Esophagus (tissue), 2 donors: ENCODE measurements around the gene EEF1E1. TPM values are rescaled to one million over a fixed set of nuclear protein-coding genes. Genes with fewer than 3 reads are reported as not detected.

ENCODE experiments used
- H3K27ac ChIP-seq, 2 donors: one replicate each; pipeline ENCODE4 v1.5.1; 2013; ENCODE audit warnings: low read depth in 2 of 2, mild to moderate bottlenecking in 2 of 2, inconsistent platforms in 1 of 2, low read length in 1 of 2, moderate library complexity in 1 of 2
- H3K27me3 ChIP-seq, 2 donors: one replicate each; pipeline ENCODE4 v1.6.1; 2013; ENCODE audit warnings: low read length in 2 of 2, control low read depth in 1 of 2, mild to moderate bottlenecking in 1 of 2; ENCODE audit not compliant: insufficient read depth in 2 of 2, control insufficient read depth in 1 of 2
- H3K36me3 ChIP-seq, 2 donors: one replicate each; pipeline ENCODE4 v1.6.1; 2013; ENCODE audit warnings: low read length in 1 of 2; ENCODE audit not compliant: control insufficient read depth in 2 of 2, insufficient read depth in 2 of 2
- H3K4me1 ChIP-seq, 2 donors: one replicate each; pipeline ENCODE4 v1.6.1; 2013; ENCODE audit warnings: low read length in 1 of 2; ENCODE audit not compliant: control insufficient read depth in 2 of 2, insufficient read depth in 2 of 2
- H3K4me3 ChIP-seq, 2 donors: one replicate each; pipeline ENCODE4 v1.5.1; 2013; ENCODE audit warnings: low read length in 2 of 2, mild to moderate bottlenecking in 2 of 2, low read depth in 1 of 2, moderate library complexity in 1 of 2
- H3K9me3 ChIP-seq, 2 donors: one replicate each; pipeline ENCODE4 v1.6.1; 2013; ENCODE audit warnings: mild to moderate bottlenecking in 2 of 2, low read depth in 1 of 2, low read length in 1 of 2, moderate library complexity in 1 of 2; ENCODE audit not compliant: control insufficient read depth in 2 of 2, insufficient read depth in 1 of 2
- WGBS, 2 donors: extraction: QIAGEN DNeasy Blood & Tissue Kit; methylation state at CpG; one replicate each; pipeline ENCODE4 v1.1.7; 2013; 5-methylcytosine and 5-hydroxymethylcytosine counted together
- polyA plus RNA-seq, 2 donors: library from polyadenylated mRNA; stranded (reverse); fragments of 200-250 nt; gene quantifications; one replicate each; pipeline ENCODE4 v1.2.3, GENCODE V29; 2013
- donor health status: healthy with polysubstance abuse.
- donor health status: Bipolar disorder and iron deficiency.

Gene EEF1E1
- polyA plus RNA-seq, 2 donors: 12.4 to 29.6 TPM

DNA sequence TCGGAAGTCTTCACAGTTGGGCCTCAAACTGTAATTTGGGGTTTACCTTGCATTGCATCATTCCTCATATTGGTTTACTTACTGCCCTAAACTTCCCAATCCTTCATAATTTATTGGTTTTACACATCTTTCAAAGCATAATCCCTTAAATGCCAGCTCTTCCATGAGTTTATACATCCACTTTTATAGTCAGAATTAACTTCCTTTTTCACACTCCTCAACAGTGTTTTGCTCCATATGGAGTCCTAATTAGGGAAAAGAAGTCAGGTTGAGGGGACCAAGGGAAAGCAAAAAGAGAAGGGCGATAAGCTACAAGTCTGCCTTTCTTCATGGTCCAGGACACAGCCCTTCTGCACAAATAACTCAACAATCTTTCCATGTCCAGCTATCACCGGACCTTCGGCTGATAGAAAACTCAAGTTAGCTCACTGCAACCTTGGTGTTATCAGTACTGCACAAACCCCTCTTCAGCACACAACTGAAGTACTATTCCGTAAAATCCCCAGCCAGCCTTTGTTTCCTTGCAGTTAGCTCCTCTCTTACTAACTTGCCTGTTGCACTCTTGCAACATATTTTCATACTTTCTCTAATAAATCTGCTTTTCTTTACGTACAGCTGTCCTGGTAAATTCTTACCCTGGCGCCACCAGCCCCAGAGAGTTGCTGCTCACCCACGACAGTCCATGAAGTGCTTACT is 2.0 kb downstream of the EEF1E1 start:
- Histone ChIP-seq H3K36me3 (peaks cover 0 to 2% of the 10 kb centered on the region in 2 donors), H3K27ac (no peak overlapping the region), H3K4me3 (no peak overlapping the region), H3K9me3 (no peaks in the 10 kb centered on the region), H3K27me3 (no peaks in the 10 kb centered on the region), H3K4me1 (no peaks in the 10 kb centered on the region)
- 88 to 91% methylated on average over 8 of the region's 8 CpGs for WGBS, 2 donors

DNA sequence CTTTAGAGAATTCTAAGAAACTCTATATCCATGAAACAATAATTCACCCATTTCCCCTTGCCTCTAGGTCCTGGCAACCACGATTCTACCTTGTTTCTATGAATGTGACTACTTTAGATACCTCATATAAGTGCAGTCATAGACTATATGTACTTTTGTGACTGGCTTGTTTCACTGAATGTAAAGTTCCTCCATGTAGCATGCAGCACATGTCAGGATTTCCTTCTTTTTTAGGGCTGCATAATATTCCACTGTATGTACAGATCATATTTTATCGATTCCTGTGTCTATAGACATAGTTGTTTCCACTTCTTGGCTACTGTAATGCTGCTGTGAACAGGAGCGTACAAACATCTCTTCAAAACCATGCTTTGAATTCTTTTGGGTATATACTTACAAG is 11.7 kb downstream of the EEF1E1 start:
- H3K4me1 ChIP-seq: no peaks in the 10 kb centered on the region
- H3K4me3 ChIP-seq: no peak overlapping the region
- H3K36me3 ChIP-seq: peaks cover 8 to 13% of the 10 kb centered on the region in 2 donors
- no peak overlapping the region for H3K27ac ChIP-seq
- no peaks in the 10 kb centered on the region for H3K9me3 ChIP-seq
- no peaks in the 10 kb centered on the region for H3K27me3 ChIP-seq
- 98 to 99% methylated on average over 3 of the region's 3 CpGs for WGBS, 2 donors

DNA sequence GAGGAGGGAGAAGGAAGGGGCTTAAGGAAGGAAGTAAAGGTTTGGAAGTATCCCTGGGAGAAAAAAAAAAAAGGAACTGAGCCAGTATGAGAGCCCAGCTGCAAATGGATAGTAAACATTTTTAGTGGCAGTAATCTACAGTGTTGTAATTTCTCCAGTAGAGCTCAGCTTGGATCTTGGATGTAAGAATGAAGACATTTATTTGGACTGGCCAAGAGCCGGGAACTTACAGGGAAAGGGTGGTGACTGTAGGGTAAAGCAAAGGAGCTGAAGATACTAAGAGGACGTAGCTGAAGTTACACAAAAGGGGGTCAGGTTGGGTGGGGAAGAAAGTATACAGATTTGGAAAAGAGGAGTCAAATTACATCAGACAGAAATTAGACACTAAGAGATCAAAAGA is 13.5 kb downstream of the EEF1E1 start:
- 92 to 99% methylated on average over 2 of the region's 2 CpGs for WGBS, 2 donors
- Histone ChIP-seq H3K36me3 (peaks cover 8 to 13% of the 10 kb centered on the region in 2 donors), H3K27me3 (no peaks in the 10 kb centered on the region), H3K9me3 (no peaks in the 10 kb centered on the region), H3K4me1 (no peaks in the 10 kb centered on the region), H3K27ac (no peak overlapping the region), H3K4me3 (no peak overlapping the region)

DNA sequence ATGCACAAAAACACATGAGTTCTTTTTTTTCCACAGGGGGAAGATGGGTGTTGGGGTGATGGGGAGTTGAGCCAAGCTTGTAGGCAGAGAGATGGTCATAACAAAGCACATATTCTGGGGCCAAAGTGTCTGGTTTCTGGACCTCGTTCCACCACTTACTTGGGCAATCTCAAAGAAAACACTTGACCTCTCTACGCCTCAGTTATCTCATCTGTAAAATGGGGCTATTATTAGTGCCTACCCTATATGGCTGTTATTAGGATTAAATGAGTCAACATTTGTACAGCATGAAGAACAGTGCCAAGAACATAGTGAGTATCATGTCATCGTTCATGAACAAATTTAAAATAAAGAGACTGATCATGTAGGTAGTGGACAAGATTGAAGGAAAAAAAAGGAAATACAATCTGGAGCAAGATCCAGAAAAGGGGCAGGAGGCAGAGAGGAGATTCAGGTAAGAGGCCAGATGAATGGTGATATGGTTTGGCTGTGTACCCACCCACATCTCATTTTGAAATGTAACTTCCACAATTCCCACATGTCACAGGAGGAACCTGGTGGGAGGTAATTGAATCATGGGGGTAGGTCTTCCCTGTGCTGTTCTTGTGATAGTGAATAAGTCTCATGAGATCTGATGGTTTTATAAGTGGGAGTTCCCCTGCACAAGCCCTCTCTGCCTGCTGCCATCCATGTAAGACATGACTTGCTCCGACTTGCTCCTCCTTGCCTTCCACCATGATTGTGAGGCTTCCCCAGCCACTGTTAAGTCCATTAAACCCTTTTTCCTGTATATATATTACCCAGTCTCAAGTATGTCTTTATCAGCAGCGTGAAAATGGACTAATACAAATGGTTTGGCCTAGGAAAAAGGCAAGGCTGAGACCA is 14.2 kb downstream of the EEF1E1 start:
- Histone ChIP-seq H3K4me3 (no peak overlapping the region), H3K9me3 (no peaks in the 10 kb centered on the region), H3K36me3 (peaks cover 8 to 13% of the 10 kb centered on the region in 2 donors), H3K4me1 (no peaks in the 10 kb centered on the region), H3K27ac (no peak overlapping the region), H3K27me3 (no peaks in the 10 kb centered on the region)
- 96 to 98% methylated on average over 5 of the region's 5 CpGs for WGBS, 2 donors

DNA sequence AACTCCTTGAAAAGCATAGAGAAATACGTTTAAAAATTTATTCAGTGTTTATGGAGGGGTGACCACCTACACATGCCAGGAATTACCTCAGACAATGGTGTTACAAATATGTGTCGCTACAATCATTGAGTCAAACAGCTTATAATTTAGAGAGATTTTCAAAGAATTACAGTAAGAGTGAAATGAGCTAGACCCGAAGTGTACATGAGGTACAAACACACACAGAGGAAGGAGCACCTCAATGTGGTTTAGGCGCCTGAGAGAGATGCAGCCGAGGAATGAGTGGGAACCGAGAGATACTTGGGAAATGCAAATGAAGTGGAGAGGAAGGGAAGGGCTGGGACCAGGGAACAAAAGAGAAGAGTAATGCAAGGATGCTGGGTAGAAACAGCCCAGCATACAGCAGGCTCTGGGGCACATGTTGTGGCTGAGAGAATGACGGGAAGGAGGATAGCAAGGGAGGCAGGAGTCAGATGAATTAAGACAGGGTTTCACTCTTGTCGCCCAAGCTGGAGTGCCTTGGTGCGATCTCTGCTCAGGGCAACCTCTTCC is 15.5 kb downstream of the EEF1E1 start:
- no peaks in the 10 kb centered on the region for H3K27me3 ChIP-seq
- H3K9me3 ChIP-seq: no peaks in the 10 kb centered on the region
- no peaks in the 10 kb centered on the region for H3K4me1 ChIP-seq
- peaks cover 8 to 13% of the 10 kb centered on the region in 2 donors for H3K36me3 ChIP-seq
- H3K27ac ChIP-seq: no peak overlapping the region
- no peak overlapping the region for H3K4me3 ChIP-seq
- 88 to 93% methylated on average over 9 of the region's 9 CpGs for WGBS, 2 donors

DNA sequence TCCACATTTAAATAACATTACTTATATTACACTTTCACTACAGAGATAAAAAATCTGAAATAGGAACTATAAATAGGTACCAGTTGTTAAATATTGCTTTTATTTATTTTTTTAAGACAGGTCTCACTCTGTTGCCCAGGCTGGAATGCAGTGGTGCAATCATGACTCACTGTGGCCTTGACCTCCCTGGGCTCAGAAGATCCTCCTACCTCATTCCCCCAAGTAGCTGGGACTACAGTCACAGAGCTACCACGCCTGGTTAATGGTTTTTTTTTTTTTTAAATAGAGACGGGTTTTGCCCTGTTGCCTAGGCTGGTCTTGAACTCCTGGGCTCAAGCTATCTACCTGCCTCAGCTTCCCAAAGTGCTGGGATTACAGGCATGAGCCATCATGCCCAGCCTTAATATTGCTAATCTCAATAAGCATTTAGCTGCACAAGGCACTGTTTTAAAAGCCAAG is 17.3 kb downstream of the EEF1E1 start:
- H3K27ac ChIP-seq: no peak overlapping the region
- no peaks in the 10 kb centered on the region for H3K4me1 ChIP-seq
- H3K4me3 ChIP-seq: no peak overlapping the region
- H3K36me3 ChIP-seq: peaks cover 8 to 13% of the 10 kb centered on the region in 2 donors
- 47 to 58% methylated on average over 2 of the region's 2 CpGs for WGBS, 2 donors
- no peaks in the 10 kb centered on the region for H3K9me3 ChIP-seq
- no peaks in the 10 kb centered on the region for H3K27me3 ChIP-seq

DNA sequence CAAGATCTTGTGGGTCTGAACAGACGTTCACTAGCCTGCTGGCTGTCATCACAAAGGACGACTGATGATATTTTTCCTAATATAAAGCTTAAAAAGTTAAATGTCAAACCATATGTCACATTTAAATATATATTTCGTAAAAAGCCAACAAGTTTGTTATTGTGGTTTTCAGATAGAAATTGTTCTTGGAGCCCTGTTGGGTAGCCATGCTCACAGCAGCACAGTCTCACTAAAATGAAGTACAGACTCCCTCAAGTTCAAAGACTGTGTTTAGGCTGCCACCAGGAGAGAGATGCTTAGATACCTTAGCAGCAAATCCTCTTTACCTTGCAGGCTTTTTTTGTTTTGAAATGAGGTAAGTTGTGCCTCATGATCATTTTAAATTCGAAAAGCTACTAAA is 17.8 kb downstream of the EEF1E1 start:
- no peak overlapping the region for H3K27ac ChIP-seq
- H3K27me3 ChIP-seq: no peaks in the 10 kb centered on the region
- H3K36me3 ChIP-seq: peaks cover 7 to 13% of the 10 kb centered on the region in 2 donors
- H3K4me3 ChIP-seq: no peak overlapping the region
- 62 to 77% methylated on average over 4 of the region's 4 CpGs for WGBS, 2 donors
- H3K9me3 ChIP-seq: no peaks in the 10 kb centered on the region
- H3K4me1 ChIP-seq: no peaks in the 10 kb centered on the region

DNA sequence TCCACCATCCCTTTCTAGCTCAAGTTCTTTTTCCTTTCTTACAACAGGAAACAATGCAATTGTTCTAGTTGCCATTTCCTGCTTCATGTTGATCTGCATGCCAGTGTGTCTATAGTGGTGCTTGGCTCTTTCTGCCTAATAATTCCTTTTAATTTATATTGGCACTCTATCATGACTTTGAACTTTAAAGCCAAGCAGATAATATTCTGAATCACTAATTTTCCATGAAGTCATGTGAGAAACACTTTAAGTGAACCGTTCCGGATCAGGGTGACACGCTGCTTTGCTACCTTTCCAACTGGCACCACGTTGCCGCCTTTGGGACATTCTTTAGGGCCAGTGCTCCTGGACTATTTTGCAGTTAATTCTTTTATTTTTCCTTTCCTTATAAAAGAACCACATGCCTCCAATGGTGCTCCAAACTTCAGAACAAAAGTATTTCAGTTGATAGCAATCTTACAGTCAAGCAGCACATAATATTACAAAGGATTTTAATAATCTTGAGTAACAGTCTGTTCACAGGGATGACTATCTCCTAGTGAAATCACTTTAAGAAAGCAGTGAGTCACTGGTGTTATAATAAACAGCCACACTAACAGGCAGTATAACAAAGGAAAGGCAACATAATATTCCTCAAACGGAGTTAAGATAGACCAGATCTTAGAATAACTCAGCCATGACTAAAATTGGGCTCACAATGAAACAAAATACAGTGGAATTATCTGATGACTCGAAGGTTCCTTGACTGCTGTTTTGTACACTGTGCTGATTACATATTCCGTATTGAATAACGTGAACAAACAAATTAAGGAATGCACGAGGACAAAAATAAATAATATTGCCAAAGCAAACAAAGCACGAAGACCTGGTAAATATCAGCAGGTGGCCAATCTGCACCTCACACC is 19.1 kb downstream of the EEF1E1 start:
- 40 to 51% methylated on average over 11 of the region's 11 CpGs for WGBS, 2 donors
- H3K4me3 ChIP-seq: no peak overlapping the region
- no peak overlapping the region for H3K27ac ChIP-seq
- peaks cover 0 to 8% of the 10 kb centered on the region in 2 donors for H3K36me3 ChIP-seq
- no peaks in the 10 kb centered on the region for H3K4me1 ChIP-seq
- H3K9me3 ChIP-seq: no peaks in the 10 kb centered on the region
- no peaks in the 10 kb centered on the region for H3K27me3 ChIP-seq

DNA sequence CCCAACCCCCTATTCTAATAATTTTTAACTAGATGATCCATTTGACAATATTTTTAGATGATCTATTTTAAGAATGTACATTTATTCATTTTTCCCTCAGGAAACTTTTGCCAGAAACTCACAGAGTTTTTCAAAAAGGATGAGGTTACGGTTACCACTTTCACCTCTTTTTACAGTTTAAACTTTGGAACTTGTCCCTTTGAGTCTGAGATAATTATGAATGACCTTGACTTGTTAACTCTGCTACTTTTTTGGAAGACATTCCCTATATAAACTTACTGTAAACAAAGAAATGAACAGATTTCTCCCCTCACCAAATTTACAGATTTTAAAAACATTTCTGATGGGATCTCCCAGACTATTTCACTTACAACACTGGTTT is 19.8 kb downstream of the EEF1E1 start:
- Histone ChIP-seq H3K27me3 (no peaks in the 10 kb centered on the region), H3K4me1 (no peaks in the 10 kb centered on the region), H3K27ac (no peak overlapping the region), H3K9me3 (no peaks in the 10 kb centered on the region), H3K36me3 (peaks cover 0 to 4% of the 10 kb centered on the region in 2 donors), H3K4me3 (no peak overlapping the region)
- WGBS, 2 donors: 87 to 97% methylated on average over 1 of the region's 1 CpG
